ENCODE results near the gene SPATA20. TPM values are rescaled to one million over a fixed set of nuclear protein-coding genes. Genes with fewer than 3 reads are reported as not detected.
A peak's percentile ranks its signal among the peaks of the same experiment; 100 is the strongest.

SPATA20 gene
- total RNA-seq, 1 donor from 2014 or later = 16.8 TPM

DNA sequence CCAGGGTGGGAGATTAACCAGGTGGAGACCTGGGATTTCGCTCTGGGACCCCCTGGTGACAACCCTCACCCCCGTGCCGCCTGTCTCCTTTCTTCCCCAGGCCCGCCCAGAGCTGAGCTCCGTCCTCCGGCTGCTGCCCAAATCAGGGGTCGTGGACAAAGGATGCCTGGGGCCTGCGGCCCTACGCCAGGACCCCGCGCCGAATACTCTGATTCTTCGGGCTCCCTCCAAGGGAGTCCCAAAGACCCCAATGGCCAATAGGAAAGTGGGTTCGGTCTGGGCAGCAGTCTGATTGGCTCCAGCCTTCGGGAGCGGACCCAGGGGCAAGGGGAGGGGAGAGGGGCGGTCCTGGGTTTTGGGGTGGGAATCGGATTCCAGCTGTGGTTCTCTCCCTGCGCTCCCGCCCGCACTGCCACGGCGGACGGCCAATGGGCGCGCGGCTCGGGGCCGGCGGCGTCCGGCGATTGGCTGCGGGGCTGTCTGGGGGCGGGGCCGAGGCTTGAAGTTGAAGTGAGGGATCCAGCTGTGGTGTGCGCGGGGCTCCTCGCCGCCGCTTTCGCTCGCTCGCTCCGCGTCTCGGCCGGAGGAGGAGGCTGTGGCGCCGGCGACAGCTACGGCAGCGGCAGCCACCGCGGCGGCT lies 13.3 kb downstream of the SPATA20 start, which contains the start of gene CACNA1G:
Gene CACNA1G (plus strand): TSS at position 531 of the 640 bp plus-strand sequence. CDS start 745 bp downstream, outside the sequence.
- ATAC-seq = peak; percentile 87

- ATAC-seq = no peak
Observed at GRCh38 chr17:50560931-50561745, 14.2 kb downstream of the SPATA20 start.

- no peak for ATAC-seq
Observed at GRCh38 chr17:50561746-50562141, 14.8 kb downstream of the SPATA20 start.

- ATAC-seq = no peak
Observed at GRCh38 chr17:50562242-50563091, 15.5 kb downstream of the SPATA20 start.

- no peak for ATAC-seq
Observed at GRCh38 chr17:50563092-50563511, 16.1 kb downstream of the SPATA20 start.

DNA sequence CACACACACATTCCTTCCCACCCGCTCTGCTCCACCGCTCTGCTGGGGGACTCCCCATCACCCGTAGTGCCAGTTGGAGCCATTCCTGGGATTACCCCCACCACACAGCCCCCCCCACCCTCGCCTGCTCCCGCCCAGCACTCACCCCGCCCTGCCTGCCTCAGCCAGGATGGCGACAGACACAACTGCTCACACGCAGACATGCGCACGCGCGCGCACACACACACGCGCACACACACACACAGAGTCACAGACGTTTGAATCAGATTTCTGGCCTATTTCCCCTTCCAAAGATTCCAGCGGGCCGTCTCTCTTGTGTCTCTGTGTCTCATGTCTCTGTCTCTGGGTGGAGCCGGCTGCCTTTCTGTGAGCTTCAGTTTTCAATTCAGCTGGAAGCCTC lies 17.9 kb downstream of the SPATA20 start:
- peak; percentile 20 for ATAC-seq

DNA sequence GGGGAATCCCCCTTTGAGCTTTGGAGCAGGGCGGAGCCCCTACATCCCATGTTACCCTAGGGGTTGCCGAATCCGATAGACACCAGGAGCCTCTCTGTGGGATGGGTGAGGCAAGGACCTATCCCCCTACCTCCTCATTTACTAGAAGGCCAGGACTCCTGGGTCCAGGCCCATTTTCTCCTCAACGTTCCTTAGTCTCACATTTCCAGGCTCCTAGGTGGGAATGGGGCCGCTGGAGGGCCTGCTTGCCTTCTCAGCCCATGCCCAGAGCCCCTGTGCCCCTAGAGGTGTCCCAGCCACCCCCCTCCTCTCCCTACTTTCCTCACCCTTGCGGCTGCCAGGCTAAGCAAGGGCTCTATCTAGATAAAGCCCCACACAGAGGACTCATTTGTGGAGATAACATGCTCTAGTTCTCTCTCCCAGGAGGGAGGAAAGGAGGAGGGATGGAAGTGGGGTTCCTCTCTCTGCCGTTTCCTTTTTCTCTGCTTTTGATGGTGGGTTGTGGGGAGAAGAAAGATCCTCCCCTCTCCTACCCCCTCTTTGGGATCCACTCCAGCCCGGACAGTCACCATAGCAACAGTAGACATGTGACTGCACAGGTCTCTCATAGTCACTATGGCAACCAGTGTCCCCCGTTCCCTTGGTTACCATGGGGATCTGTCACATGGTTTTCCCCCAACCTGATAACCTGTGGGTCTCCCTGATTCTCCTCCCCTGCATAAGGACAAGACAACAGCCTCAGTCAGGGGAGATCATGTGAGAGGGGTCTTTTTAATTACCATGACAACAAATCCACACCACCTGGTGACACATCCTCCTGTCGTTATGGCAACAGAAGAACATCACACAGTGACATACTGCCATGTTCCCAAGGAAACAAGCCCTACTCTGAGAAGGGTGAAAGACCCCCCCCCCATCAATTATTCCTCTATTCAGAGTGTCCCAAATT lies 18.7 kb downstream of the SPATA20 start:
- ATAC-seq = no peak

GRCh38 chr17:50566886-50567285 lies 19.9 kb downstream of the SPATA20 start:
- ATAC-seq = no peak

GRCh38 chr17:50568659-50569058 lies 21.7 kb downstream of the SPATA20 start:
- ATAC-seq = no peak

GRCh38 chr17:50569592-50569991 lies 22.6 kb downstream of the SPATA20 start:
- no peak for ATAC-seq

DNA sequence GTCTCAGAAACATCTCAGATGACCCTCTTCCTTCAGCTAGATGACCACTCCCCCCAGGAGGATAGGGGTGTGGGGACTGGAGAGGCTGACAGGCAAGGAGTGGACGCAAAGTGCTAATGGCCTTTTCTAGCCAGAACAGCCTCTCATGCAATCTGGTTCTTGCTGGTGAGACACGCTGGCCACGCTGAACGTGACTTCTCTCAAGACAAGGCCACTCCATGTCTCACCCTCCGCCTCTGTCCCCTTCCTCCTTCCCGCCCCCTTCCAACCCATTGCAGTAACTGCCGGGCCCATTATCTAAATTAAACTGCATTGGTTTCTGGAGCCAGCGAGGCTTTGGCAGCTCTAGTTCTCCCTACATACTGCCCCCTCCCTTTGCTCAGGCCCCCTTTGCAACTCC lies 23.1 kb downstream of the SPATA20 start:
- ATAC-seq = no peak

DNA sequence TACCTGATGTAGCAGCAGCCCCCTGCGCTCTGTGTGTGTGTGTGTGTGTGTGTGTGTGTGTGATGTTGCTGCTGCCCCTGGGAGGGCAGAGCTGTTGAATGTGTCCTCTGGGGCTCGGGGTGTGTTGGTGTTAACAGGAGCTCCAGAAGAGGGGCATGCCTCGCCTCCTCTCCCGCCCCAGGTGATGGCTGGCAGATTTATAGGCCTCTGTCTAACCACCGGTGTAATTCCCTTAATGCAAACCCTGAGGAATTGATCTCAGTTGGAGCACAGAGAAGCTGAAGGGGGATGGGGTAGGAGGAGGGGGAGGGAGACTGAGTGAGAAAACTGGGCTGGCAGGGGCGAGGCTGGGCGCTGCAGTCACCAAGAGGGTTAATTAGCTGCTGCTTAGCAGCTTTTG lies 23.6 kb downstream of the SPATA20 start:
- no peak for ATAC-seq

- no peak for ATAC-seq
Observed at GRCh38 chr17:50571681-50572080, 24.7 kb downstream of the SPATA20 start.

DNA sequence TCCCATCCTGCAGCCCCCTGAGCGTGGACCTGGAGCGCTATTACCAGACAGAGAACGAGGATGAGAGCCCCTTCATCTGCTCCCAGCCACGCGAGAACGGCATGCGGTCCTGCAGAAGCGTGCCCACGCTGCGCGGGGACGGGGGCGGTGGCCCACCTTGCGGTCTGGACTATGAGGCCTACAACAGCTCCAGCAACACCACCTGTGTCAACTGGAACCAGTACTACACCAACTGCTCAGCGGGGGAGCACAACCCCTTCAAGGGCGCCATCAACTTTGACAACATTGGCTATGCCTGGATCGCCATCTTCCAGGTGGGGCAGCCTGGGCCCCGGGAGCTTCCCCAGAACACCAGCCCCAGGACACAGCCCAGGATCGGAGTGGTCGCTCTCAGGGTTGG lies 25.6 kb downstream of the SPATA20 start:
- ATAC-seq = no peak

- ATAC-seq = no peak
Observed at GRCh38 chr17:50573866-50574611, 27.1 kb downstream of the SPATA20 start.

GRCh38 chr17:50575581-50576210 lies 28.7 kb downstream of the SPATA20 start:
- ATAC-seq = no peak

- ATAC-seq = no peak
Observed at GRCh38 chr17:50576864-50577263, 29.9 kb downstream of the SPATA20 start.

- ATAC-seq = no peak
Observed at GRCh38 chr17:50577451-50577954, 30.5 kb downstream of the SPATA20 start.

DNA sequence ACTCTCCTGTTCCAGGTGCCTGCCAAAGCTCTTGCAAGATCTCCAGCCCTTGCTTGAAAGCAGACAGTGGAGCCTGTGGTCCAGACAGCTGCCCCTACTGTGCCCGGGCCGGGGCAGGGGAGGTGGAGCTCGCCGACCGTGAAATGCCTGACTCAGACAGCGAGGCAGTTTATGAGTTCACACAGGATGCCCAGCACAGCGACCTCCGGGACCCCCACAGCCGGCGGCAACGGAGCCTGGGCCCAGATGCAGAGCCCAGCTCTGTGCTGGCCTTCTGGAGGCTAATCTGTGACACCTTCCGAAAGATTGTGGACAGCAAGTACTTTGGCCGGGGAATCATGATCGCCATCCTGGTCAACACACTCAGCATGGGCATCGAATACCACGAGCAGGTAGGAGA lies 31.2 kb downstream of the SPATA20 start:
- ATAC-seq = no peak

DNA sequence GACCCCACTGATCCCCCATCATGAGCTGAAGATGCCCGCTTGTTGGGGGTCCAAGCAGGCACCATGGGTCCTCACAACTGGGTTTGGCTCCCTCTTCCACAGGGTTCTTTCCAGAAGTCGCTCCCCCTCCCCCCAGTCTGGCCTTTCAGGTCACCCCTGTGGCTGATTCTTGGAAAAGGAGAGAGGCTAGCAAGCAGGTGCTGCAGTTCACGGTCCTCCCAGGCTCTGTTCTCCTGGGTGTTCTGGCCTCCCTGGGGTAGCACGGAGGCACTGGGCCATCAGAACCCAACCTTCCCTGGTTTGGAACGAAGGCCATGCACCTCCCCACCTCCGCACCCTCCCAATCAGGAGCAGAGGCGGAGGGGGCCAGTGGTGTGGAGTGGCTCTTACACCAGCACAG lies 32.4 kb downstream of the SPATA20 start:
- ATAC-seq = no peak

Data from esophagus mucosa (tissue), 1 donor.